ENCODE data around the gene GMPPB. TPM values are rescaled to one million over a fixed set of nuclear protein-coding genes. Genes with fewer than 3 reads are reported as not detected.
"Not testable (repeated sequence)": the region's sequence is repeated elsewhere in the genome, so short reads cannot be mapped to it uniquely, and the experiment has no call there.

Gene GMPPB
- total and polyA plus RNA-seq, 9 of the 15 experiments (the other 6 are each of a cell fraction or from before 2014, with no cell fraction given), result 0.53 to 17.4 (median 8.1) TPM

DNA sequence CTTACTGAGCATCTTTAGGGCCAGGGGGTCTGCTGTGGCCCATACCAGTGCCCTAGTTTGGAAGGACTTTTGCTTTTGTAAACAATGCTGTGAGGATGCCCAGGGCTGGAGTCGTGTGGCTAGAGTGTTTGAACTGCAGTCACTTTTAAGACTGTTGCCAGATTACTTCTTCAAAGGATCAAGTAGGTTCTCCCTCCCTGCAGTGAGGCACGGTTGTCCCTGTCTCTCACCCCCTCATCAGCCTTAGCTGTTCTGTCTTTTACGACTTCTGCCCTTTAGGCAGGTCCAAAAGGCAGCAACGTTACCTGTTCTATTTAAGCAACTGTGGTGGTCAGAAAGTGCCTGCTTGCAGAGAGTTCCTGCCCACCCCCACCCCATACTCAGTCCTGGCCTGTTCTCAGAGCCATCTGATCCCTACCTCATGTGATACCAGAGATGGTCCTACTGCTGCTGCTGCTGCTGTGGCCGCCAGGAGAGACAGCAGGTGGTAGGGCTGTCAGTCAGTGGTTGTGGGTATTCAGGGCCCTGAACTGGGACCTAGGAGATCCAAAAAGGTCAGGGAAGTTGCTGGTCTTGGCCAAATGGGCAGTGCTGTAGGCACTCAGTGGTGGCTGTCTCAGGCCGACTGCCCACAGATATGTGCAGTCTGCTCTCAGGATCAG, 29.2 kb downstream of the GMPPB start:
- 54% methylated on average over 6 of the region's 6 CpGs for WGBS (ENCODE audit: insufficient coverage, low coverage, missing lambda C conversion rate)
- CTCF ChIA-PET (ENCODE audit: low intra/inter-chr PET ratio), result not testable (repeated sequence)

DNA sequence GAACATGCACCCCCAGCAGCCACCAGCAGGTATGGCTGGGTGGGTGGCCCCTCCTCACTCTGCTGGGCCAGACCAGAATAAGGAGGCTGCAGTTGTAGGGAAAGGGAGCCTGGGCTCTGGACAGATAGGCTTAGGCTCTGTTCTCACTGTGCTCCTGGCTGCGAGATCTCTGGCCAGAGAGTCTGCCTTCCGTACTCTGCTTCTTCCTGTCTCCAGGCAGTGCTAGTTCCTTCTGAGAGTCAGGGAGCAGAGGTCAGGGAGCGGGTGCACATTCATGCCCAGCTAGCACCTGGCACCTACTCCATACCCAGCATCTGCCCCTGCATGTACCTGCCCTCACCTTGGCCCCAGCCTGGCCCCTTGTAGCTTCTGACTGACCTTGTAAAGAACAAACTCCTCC, 32.3 kb downstream of the GMPPB start:
- H2AFZ ChIP-seq (ENCODE audit: low read depth, low read length); H3K27ac ChIP-seq (ENCODE audit: extremely low read depth, low read depth, low read length); H3K9me1 ChIP-seq (ENCODE audit: control insufficient read depth, insufficient read depth, low read length); H3K36me3 ChIP-seq (ENCODE audit: control insufficient read depth, insufficient read depth, low read length); H3K9me3 ChIP-seq (replicated peaks; ENCODE audit: control insufficient read depth, insufficient read depth, low read depth, low read length); ATAC-seq; DNase-seq (ENCODE audit: extremely low read depth in 1 of 4, low spot score in 3 of 4); H3K4me2 ChIP-seq (ENCODE audit: insufficient read depth, low read length); CTCF ChIA-PET (ENCODE audit: low intra/inter-chr PET ratio); intact Hi-C loops (cut with micrococcal nuclease); H3K27me3 ChIP-seq (ENCODE audit: control insufficient read depth in 2 of 2, insufficient read depth in 2 of 2, low read length in 2 of 2); in situ Hi-C loops (cut with MboI); BruUV-seq (replicated peaks); H3K4me3 ChIP-seq; FAIRE-seq; H4K20me1 ChIP-seq (replicated peaks; ENCODE audit: control insufficient read depth, insufficient read depth, low read length): not testable (repeated sequence)
- H3K79me2 ChIP-seq (ENCODE audit: control insufficient read depth, insufficient read depth, low read length), result peaks cover 26% of the 10 kb centered on the region
- peaks cover 6 to 29% of the 10 kb centered on the region in 2 experiments; a peak in 4 of 5 replicates for H3K4me1 ChIP-seq (replicated peaks in 1 of 2; ENCODE audit: control insufficient read depth in 2 of 2, insufficient read depth in 2 of 2, low read length in 2 of 2)
- POLR2A ChIA-PET, result interaction anchor here (0.8 kb wide), 1 partner anchor 151 kb away, joined by 4 read pairs; no protein-coding TSS in a partner anchor
- 98% methylated on average over 3 of the region's 3 CpGs for WGBS (ENCODE audit: insufficient coverage, low coverage, missing lambda C conversion rate)
- peak overlapping the region in 1 of 2 experiments; percentile 70; a peak in 2 of 4 replicates for H3K9ac ChIP-seq (ENCODE audit: insufficient read depth in 1 of 2, low read depth in 2 of 2, low read length in 2 of 2)

More for the DNA sequence above, 29.2 kb downstream of the GMPPB start:
- in situ Hi-C loops (cut with MboI); H2AFZ ChIP-seq (ENCODE audit: low read depth, low read length); H3K9me3 ChIP-seq (replicated peaks; ENCODE audit: control insufficient read depth, insufficient read depth, low read depth, low read length); H3K4me3 ChIP-seq; H3K27me3 ChIP-seq (ENCODE audit: control insufficient read depth in 2 of 2, insufficient read depth in 2 of 2, low read length in 2 of 2); H4K20me1 ChIP-seq (replicated peaks; ENCODE audit: control insufficient read depth, insufficient read depth, low read length); H3K9me1 ChIP-seq (ENCODE audit: control insufficient read depth, insufficient read depth, low read length); H3K27ac ChIP-seq (ENCODE audit: extremely low read depth, low read depth, low read length); ATAC-seq; H3K4me2 ChIP-seq (ENCODE audit: insufficient read depth, low read length); H3K9ac ChIP-seq (ENCODE audit: insufficient read depth in 1 of 2, low read depth in 2 of 2, low read length in 2 of 2); BruUV-seq (replicated peaks); intact Hi-C loops (cut with micrococcal nuclease): not testable (repeated sequence)
- FAIRE-seq (peak; percentile 55), DNase-seq (ENCODE audit: extremely low read depth in 1 of 4, low spot score in 3 of 4) (peak in 1 of 4 experiments; percentile 40)
- peaks cover 0 to 13% of the 10 kb centered on the region in 2 experiments; a peak in 4 of 5 replicates for H3K4me1 ChIP-seq (replicated peaks in 1 of 2; ENCODE audit: control insufficient read depth in 2 of 2, insufficient read depth in 2 of 2, low read length in 2 of 2)
- peaks cover 25% of the 10 kb centered on the region for H3K79me2 ChIP-seq (ENCODE audit: control insufficient read depth, insufficient read depth, low read length)
- H3K36me3 ChIP-seq (ENCODE audit: control insufficient read depth, insufficient read depth, low read length), result peaks cover 21% of the 10 kb centered on the region; the same call in 2 of the 3 replicates
- POLR2A ChIA-PET, result interaction anchor here (0.6 kb wide), 1 partner anchor 667 kb away, joined by 3 read pairs; no protein-coding TSS in a partner anchor

All from K562 (cell line).